ENCODE results near the gene BMP2K.

DNA sequence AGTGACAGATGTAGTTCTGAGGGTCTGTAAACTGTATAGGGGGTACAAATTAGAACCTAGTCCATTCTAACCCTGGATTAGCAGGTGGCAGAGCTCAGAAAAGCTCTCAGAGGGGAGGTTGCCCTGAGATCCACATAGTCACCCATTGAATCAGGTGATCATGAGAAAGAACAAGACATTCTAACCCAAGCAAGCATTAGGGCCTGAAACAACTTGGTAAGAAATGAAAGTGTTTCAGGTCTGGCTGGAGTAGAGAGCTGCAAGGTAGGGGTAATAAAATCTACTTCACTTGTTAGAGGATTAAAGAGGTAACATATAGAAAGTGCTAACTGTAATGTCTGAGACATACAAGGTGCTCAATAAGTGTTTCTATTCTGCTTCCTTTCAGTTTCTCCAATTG, 8.8 kb upstream of the BMP2K start:
- TF ChIP-seq, protein P1, sequence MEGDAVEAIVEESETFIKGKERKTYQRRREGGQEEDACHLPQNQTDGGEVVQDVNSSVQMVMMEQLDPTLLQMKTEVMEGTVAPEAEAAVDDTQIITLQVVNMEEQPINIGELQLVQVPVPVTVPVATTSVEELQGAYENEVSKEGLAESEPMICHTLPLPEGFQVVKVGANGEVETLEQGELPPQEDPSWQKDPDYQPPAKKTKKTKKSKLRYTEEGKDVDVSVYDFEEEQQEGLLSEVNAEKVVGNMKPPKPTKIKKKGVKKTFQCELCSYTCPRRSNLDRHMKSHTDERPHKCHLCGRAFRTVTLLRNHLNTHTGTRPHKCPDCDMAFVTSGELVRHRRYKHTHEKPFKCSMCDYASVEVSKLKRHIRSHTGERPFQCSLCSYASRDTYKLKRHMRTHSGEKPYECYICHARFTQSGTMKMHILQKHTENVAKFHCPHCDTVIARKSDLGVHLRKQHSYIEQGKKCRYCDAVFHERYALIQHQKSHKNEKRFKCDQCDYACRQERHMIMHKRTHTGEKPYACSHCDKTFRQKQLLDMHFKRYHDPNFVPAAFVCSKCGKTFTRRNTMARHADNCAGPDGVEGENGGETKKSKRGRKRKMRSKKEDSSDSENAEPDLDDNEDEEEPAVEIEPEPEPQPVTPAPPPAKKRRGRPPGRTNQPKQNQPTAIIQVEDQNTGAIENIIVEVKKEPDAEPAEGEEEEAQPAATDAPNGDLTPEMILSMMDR (conservative IDR thresholded peaks at IDR 0.05; ENCODE audit: low read length): no peak
- TF ChIP-seq EZH2phosphoT487 (IDR thresholded peaks at IDR 0.05; ENCODE audit: borderline replicate concordance, low read depth, low read length): no peak
